Activated T-helper 9 cell treated with anti-CD3 and anti-CD28 coated beads, Interleukin-2, amount 50 U/mL, for 16 hours (primary cell): ENCODE data around the gene MMP25.
A peak's percentile ranks its signal among the peaks of the same experiment; 100 is the strongest.

ENCODE experiments used
- DNase-seq: peaks from one replicate; pipeline ENCODE4 v3.0.0-alpha.2; 2020; ENCODE audit warnings: low read depth

The MMP25 gene, protein sequence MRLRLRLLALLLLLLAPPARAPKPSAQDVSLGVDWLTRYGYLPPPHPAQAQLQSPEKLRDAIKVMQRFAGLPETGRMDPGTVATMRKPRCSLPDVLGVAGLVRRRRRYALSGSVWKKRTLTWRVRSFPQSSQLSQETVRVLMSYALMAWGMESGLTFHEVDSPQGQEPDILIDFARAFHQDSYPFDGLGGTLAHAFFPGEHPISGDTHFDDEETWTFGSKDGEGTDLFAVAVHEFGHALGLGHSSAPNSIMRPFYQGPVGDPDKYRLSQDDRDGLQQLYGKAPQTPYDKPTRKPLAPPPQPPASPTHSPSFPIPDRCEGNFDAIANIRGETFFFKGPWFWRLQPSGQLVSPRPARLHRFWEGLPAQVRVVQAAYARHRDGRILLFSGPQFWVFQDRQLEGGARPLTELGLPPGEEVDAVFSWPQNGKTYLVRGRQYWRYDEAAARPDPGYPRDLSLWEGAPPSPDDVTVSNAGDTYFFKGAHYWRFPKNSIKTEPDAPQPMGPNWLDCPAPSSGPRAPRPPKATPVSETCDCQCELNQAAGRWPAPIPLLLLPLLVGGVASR

DNA sequence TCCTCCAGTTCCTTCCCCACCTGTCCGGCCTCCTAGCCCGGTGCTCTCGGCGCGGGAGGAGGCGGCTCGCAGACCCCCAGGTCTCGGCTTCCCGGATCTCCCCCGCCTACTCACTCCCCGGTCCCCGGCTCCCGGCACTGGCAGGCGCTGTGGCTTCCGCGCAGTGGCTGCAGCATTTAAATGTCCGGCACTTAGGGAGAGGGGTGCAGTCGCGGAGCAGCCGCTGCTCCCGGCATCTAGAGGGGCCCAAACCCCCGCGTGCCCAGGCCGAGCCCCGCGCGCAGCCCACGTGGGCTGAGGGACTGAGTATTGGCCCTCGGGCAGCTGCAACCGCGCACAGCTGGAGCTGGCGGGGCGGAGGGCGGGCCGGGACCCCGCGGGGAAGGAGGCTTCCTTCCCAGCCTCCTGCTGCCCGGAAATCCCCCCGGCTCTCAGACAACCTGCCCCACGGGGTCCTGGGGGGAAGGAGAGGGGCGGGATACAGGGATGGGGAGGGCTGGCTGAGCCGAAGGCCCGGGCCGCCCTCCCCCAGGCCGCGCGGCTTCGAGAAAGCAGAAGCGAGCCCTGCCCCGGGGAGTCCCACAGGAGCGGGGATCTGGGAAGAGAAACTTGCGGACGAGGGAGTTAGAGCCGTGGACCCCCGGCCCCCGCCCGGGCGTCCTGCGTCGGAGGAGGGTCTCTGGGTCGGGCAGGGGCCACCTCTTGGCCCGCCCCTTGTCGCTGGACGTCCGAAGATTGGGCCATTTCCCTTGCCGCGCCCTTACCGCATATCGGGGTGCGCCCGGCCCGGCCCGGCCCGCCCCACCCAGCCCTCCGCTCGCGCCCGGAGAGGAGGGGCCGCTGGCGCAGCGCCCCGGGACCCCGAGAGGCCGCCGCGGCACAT lies at the start of gene MMP25:
Gene MMP25 (plus strand): TSS at position 804 of the 883 bp plus-strand sequence. CDS start 357 bp downstream, outside the sequence.
- no peak for DNase-seq

- no peak for DNase-seq
Observed at GRCh38 chr16:2999929-3000328, 46.4 kb upstream of the MMP25 start.

DNA sequence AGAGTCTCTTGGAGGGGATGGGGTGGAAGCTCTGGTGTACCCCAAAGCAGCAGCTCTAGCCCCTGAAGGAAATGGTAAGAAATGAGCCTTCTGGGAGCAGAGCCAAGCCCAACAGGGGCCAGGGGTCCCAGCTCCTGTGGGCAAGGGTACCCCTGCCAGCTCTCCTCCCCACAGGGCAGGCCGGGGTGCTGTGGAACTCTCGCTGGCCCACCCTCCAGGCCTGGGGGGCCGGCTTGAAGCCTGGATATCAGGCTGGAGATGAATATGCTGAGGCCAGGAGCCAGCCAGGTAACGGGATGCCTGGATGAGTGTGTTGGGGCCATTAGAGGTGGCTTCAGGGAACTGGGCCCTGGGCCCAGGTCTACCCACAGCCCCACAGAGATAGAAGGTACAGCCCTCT lies 45.8 kb upstream of the MMP25 start:
- DNase-seq: no peak

DNA sequence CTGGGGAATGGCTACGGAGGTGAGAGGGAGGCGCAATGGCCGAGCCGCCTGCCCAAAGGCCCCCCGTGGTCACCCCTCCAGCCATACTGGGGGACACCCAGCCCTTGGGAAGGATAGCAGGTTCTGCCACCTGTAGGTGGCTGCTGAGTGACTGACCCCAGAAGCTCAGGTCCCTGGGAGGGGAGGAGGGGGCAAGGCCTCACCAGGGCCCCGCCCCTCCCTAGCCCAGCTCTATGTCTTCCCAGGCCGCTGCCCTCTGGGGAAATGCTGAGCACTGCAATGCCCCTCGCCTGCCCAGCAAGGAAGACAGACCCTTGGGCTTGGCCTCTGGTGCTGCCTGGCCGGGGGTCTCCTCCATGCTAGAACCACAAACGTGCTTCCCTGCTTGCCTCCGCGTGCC lies 45.0 kb upstream of the MMP25 start:
- no peak for DNase-seq

- DNase-seq: peak; percentile 92
Observed at GRCh38 chr16:3003582-3004270, 42.6 kb upstream of the MMP25 start.

DNA sequence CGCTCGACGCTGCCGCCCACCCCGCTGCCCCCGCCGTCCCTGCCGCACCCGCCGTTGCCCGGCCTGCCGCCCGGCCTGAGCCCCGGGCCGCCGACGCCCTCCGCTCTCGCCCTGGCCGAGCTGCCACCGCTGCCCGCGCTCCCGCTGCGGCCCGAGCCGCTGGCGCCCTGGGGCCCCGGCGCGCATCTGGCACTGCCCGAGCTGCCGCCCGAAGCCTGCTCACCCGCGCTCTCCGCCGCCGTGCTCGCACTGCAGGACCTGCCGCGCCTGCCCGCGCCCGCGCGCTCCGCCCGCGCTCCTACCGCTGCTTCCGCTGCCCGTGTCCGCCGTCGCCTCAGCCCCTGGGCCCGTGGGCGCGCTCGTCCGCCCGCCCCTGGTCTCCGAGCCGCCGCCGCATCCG lies 42.0 kb upstream of the MMP25 start:
- no peak for DNase-seq

DNA sequence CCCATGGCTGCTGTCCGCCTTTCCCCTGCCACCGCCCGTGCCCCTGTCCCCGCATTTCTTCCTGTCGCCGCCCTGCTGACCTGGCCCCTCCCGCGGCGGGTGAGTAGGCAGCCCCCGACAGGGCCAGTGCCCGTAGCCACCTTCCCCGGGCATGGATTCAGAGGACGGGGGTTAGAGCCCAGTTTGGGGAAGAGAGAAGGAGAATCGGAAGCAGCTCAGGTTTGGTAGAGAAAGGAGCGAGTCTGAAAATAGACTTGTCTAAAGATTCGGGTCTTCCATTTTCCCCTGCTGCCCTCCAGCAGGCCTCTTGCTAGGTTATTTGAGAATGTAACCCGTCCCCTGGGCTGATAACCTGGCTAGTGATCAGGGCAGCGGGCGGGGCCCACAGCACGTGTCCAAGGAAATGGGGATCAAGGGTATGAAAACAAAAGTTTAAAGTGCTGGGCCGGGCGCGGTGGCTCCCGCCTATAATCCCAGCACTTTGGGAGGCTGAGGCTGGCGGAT lies 41.5 kb upstream of the MMP25 start:
- no peak for DNase-seq

- DNase-seq: no peak
Observed at GRCh38 chr16:3007059-3007956, 39.1 kb upstream of the MMP25 start.

- no peak for DNase-seq
Observed at GRCh38 chr16:3007957-3008689, 38.2 kb upstream of the MMP25 start.

- DNase-seq: no peak
Observed at GRCh38 chr16:3008690-3009037, 37.7 kb upstream of the MMP25 start.

DNA sequence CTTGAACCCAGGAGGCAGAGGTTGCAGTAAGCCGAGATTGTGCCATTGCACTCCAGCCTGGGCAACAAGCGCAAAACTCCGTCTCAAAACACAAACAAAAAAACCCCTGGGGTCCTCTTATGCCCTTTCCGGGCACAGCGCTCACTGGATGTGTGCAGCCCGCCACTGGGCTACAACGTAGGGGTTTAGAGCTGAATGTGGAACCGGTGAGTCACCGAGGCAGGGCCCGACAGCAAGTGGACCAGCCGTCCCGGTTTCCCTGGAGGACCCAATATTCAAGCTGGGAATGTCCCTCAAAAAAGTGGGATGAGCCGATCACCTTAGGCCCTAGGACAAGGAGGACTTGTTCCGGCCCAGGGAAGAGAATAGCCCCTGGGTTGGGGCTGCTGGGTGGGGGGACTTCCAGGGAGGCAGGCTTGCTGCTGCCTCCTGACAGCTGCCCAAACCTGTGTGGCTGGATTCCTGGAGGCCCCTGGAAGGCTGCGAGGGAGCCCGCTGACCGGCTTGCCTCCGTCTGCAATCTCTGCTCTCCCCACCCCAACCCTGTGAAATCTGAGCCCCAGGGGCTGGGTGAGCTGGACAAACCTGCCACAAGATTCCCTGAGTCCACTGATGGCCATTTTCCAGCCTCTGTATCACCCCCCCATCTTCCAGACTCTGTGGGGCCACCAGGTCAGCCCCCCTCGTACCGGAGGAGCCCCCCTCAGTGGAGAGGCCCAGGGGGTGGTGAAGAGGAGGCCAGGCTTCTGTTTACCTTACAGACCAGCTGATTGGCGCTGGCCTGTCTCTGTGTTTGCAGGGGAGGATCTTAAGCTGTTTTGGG lies 36.6 kb upstream of the MMP25 start:
- no peak for DNase-seq

DNA sequence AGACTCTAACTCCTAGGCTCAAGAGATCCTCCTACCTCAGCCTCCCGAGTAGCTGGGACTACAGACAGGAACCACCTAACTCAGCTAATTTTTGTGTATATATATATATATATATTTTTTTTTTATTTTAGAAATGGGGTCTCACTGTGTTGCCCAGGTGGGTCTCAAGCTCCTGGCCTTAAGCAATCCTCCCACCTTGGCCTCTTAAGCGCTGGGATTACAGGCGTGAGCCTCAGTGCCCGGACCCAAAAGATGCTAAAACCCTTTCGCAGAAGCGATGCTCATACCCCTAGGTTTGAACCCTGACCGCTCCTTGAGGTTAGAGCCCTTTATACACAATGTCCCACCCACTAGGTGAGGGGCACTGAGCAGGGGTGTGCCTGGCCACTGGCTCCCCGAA lies 35.9 kb upstream of the MMP25 start:
- no peak for DNase-seq

DNA sequence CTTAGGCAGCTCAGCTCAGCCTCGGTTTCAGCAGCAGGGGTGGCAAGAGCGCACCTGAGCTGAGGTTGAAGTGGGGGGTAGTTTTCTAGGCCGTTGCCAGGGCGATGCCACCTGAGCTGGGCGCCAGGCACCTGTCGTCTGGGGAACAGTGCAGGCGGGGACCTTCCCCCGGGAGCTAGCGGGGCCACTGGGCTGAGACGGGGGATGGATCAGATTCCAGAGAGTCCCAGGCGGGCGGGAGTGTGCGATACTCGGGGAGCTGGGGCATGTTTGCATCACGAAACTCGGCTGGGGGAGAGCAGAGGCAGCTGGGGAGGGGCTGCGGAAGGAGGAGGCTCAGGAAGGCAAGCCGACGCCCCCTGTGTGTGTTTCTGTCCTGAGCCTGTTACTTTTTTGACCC lies 34.1 kb upstream of the MMP25 start:
- no peak for DNase-seq

- no peak for DNase-seq
Observed at GRCh38 chr16:3012828-3013420, 33.4 kb upstream of the MMP25 start, which contains the start of gene CLDN9. CLDN9 (plus strand) TSS chr16:3012923; CDS start chr16:3013363, 440 bp downstream.

DNA sequence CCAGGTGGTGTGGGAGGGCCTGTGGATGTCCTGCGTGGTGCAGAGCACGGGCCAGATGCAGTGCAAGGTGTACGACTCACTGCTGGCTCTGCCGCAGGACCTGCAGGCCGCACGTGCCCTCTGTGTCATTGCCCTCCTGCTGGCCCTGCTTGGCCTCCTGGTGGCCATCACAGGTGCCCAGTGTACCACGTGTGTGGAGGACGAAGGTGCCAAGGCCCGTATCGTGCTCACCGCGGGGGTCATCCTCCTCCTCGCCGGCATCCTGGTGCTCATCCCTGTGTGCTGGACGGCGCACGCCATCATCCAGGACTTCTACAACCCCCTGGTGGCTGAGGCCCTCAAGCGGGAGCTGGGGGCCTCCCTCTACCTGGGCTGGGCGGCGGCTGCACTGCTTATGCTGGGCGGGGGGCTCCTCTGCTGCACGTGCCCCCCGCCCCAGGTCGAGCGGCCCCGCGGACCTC lies 32.8 kb upstream of the MMP25 start:
- no peak for DNase-seq

- DNase-seq: no peak
Observed at GRCh38 chr16:3013998-3014690, 32.2 kb upstream of the MMP25 start.

DNA sequence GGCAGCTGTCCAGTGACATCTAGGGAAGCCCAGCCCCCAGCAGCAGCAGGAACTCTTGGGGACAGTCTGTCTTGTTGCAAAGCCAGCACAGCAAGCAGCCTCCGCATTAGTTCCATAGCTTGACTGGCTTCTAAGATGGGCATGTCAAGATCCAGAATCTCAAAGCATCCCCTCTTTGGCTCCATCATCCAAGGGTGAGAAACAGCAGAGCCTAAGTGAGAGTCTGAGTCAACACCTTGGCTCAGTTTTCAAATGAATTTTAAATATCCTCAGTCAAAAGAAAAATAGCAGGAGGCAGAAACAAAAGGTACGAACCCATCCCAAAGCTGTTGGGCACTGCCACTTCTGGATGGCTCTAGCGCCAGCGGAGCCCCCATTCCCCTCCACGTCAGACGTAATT lies 31.4 kb upstream of the MMP25 start:
- DNase-seq: no peak

GRCh38 chr16:3015865-3016521 lies 30.4 kb upstream of the MMP25 start:
- no peak for DNase-seq
